HepG2 (cell line): ENCODE results near the gene GALNT18. TPM values are rescaled to one million over a fixed set of nuclear protein-coding genes. Genes with fewer than 3 reads are reported as not detected.

Experiments used
- ATAC-seq: fragments of 200-7000 bp; cut with Tn5 transposase; 3 replicates; pipeline ENCODE4 v1.9.1; 2020; ENCODE audit warnings: mild to moderate bottlenecking, moderate library complexity
- BruUV-seq: library from RNA; stranded (reverse); fragments of 400-500 nt; replicated peaks from 2 replicates; lab custom pipeline; 2021; lab: Mats Ljungman, UMichigan
- CTCF ChIA-PET: fragments of 300-600 bp; formaldehyde crosslinking; extraction: SDS; loops from one replicate; lab custom pipeline; 2021; ENCODE audit warnings: low total read pairs, inconsistent platforms, low intra/inter-chr PET ratio; lab: Yijun Ruan, JAX
- POLR2A ChIA-PET: fragments of 350-600 bp; sonication (Branson Sonifier 250); formaldehyde crosslinking; loops from one replicate; lab custom pipeline; 2020; ENCODE audit warnings: antibody characterized with exemption, inconsistent platforms; lab: Yijun Ruan, JAX
- DNase-seq: peaks from one replicate; pipeline ENCODE4 v3.0.0-alpha.2; 2015; ENCODE audit warnings: low spot score
- FAIRE-seq: peaks from 3 replicates; lab custom pipeline; 2011; peaks lifted over from hg19 to GRCh38; lab: Jason Lieb, UNC
- H2AFZ ChIP-seq: one replicate; pipeline ENCODE4 v1.6.1; 2011; ENCODE audit warnings: low read length, inconsistent platforms
- H3K27ac ChIP-seq: fragments of 300-600 bp; 3 replicates; pipeline ENCODE4 v1.8.0; 2011; ENCODE audit warnings: mixed run types, mild to moderate bottlenecking, mixed read lengths, low read length, inconsistent platforms; ENCODE audit not compliant: insufficient read depth; ENCODE audit errors: extremely low read length
- H3K27me3 ChIP-seq, 2 experiments: fragments of 200-600 bp in 1 of 2; 2 replicates in 1 of 2; 3 replicates in 1 of 2; pipeline versions ENCODE4 v1.6.0 to v1.8.0; 2011; ENCODE audit warnings: low read length in 2 of 2, mild to moderate bottlenecking in 2 of 2, moderate library complexity in 2 of 2, inconsistent platforms in 1 of 2; ENCODE audit not compliant: insufficient read depth in 2 of 2, control insufficient read depth in 1 of 2
- H3K36me3 ChIP-seq, 2 experiments: fragments of 200-600 bp in 1 of 2; replicated peaks in 1 of 2; 2 replicates in 1 of 2; 3 replicates in 1 of 2; pipeline versions ENCODE4 v1.5.1 to v1.8.0; 2011; ENCODE audit warnings: low read length in 2 of 2, inconsistent platforms in 1 of 2; ENCODE audit not compliant: insufficient read depth in 2 of 2, control insufficient read depth in 1 of 2
- H3K4me1 ChIP-seq: 2 replicates; pipeline ENCODE4 v1.5.1; 2012; ENCODE audit warnings: low read length, inconsistent platforms; ENCODE audit not compliant: insufficient read depth
- H3K4me2 ChIP-seq: 2 replicates; pipeline ENCODE4 v1.6.0; 2011; ENCODE audit warnings: low read depth, low read length, inconsistent platforms
- H3K4me3 ChIP-seq, 3 experiments: fragments of 200-600 bp in 1 of 3; sonication (generic), shearing (Covaris generic) in 1 of 3; replicated peaks in 1 of 3; 2 replicates each; pipeline ENCODE4 v1.5.1; 2011 to 2016; ENCODE audit warnings: low read length in 3 of 3, inconsistent platforms in 2 of 3, low read depth in 2 of 3, mild to moderate bottlenecking in 2 of 3, control low read depth in 1 of 3, mixed read lengths in 1 of 3; ENCODE audit not compliant: insufficient read depth in 1 of 3
- H3K79me2 ChIP-seq: one replicate; pipeline ENCODE4 v1.6.1; 2011; ENCODE audit warnings: low read length, inconsistent platforms; ENCODE audit not compliant: insufficient read depth
- H3K9ac ChIP-seq: 2 replicates; pipeline ENCODE4 v1.6.0; 2011; ENCODE audit warnings: mild to moderate bottlenecking, low read depth, low read length, inconsistent platforms; ENCODE audit not compliant: insufficient read depth
- H3K9me3 ChIP-seq: 2 replicates; pipeline ENCODE4 v1.5.1; 2012; ENCODE audit warnings: mild to moderate bottlenecking, low read length
- H4K20me1 ChIP-seq: 2 replicates; pipeline ENCODE4 v1.6.0; 2011; ENCODE audit warnings: inconsistent platforms, mild to moderate bottlenecking, low read length, moderate library complexity; ENCODE audit not compliant: insufficient read depth
- CENPBD1 ChIP-seq: sonication (generic); formaldehyde crosslinking; IDR thresholded peaks from 2 replicates; pipeline ENCODE4 v1.8.0; 2022; ENCODE audit warnings: missing genetic modification reagents, low read depth, mild to moderate bottlenecking, borderline replicate concordance
- HNF1A ChIP-seq, 2 experiments: sonication (generic) in 1 of 2; formaldehyde crosslinking in 1 of 2; IDR thresholded peaks; 2 replicates each; pipeline versions ENCODE4 v1.4.0 to v1.6.1; 2016 to 2020; ENCODE audit warnings: borderline replicate concordance in 1 of 2, low read depth in 1 of 2, mild to moderate bottlenecking in 1 of 2, missing genetic modification reagents in 1 of 2
- NFYB ChIP-seq: sonication (generic); formaldehyde crosslinking; IDR thresholded peaks from 2 replicates; pipeline ENCODE4 v1.4.0; 2020; ENCODE audit warnings: missing genetic modification reagents
- SPEN ChIP-seq: sonication (generic); formaldehyde crosslinking; IDR thresholded peaks from 2 replicates; pipeline ENCODE4 v1.5.1; 2020; ENCODE audit warnings: low read depth, mild to moderate bottlenecking, missing genetic modification reagents
- ZNF143 ChIP-seq: sonication (generic); formaldehyde crosslinking; IDR thresholded peaks from 2 replicates; pipeline ENCODE4 v1.4.0; 2020; ENCODE audit warnings: missing genetic modification reagents
- ZNF318 ChIP-seq: sonication (generic); formaldehyde crosslinking; IDR thresholded peaks from 2 replicates; pipeline ENCODE4 v1.4.0; 2020; ENCODE audit warnings: mild to moderate bottlenecking, missing genetic modification reagents
- ZNF34 ChIP-seq: sonication (generic); formaldehyde crosslinking; IDR thresholded peaks from 2 replicates; pipeline ENCODE4 v1.4.0; 2020; ENCODE audit warnings: mild to moderate bottlenecking, missing genetic modification reagents, borderline replicate concordance
- ZNF367 ChIP-seq: sonication (generic); formaldehyde crosslinking; IDR thresholded peaks from 2 replicates; pipeline ENCODE4 v1.4.0; 2020; ENCODE audit warnings: missing genetic modification reagents, borderline replicate concordance
- ZNF383 ChIP-seq: sonication (generic); formaldehyde crosslinking; IDR thresholded peaks from 2 replicates; pipeline ENCODE4 v1.4.0; 2020; ENCODE audit warnings: missing genetic modification reagents, mild to moderate bottlenecking, borderline replicate concordance
- ZNF496 ChIP-seq: sonication (generic); formaldehyde crosslinking; IDR thresholded peaks from 2 replicates; pipeline ENCODE4 v1.8.1; 2023; ENCODE audit warnings: mild to moderate bottlenecking, moderate library complexity, missing genetic modification reagents; ENCODE audit not compliant: insufficient replicate concordance
- ZNF556 ChIP-seq: sonication (generic); formaldehyde crosslinking; IDR thresholded peaks from 2 replicates; pipeline ENCODE4 v1.4.0; 2020; ENCODE audit warnings: mild to moderate bottlenecking, missing genetic modification reagents, borderline replicate concordance
- WGBS: methylation state at CpG from one replicate; pipeline ENCODE4 v1.1.6; 2017; ENCODE audit warnings: low lambda C conversion rate; 5-methylcytosine and 5-hydroxymethylcytosine counted together
- in situ Hi-C: cut with HindIII; loops from 2 replicates; pipeline ENCODE4 v1.10.0; 2017; ENCODE audit warnings: low pct_unique_long_range_greater_than_20kb; ENCODE audit not compliant: extremely low pct_ligation_motif_present
- intact Hi-C: fragments of 100-400 bp; cut with micrococcal nuclease; formaldehyde crosslinking; loops from one replicate; pipeline ENCODE4 v1.10.0; 2022; ENCODE audit not compliant: unreplicated experiment
- polyA plus RNA-seq, 8 experiments: library from polyadenylated mRNA; depleted of rRNA in 3 of 8; stranded (reverse) in 7 of 8; unstranded in 1 of 8; fragments of >200 nt; fragmentation: Illumina TruSeq in 4 of 8; extraction: Trizol in 4 of 8; gene quantifications; 2 replicates each; pipeline versions ENCODE4 v1.2.1 to v1.2.3, GENCODE V29; 2011 to 2016; ENCODE audit warnings: low read depth in 4 of 8, missing spikeins in 1 of 8, mixed read lengths in 1 of 8; ENCODE audit not compliant: insufficient read depth in 1 of 8
- total RNA-seq, 5 experiments: library from RNA; depleted of rRNA; stranded (reverse); fragments of >200 nt; fragmentation: Illumina TruSeq; extraction: Trizol; gene quantifications; 2 replicates each; pipeline ENCODE4 v1.2.3, GENCODE V29; 2016; ENCODE audit warnings: low read depth in 1 of 5

Gene GALNT18
- total and polyA plus RNA-seq, 2 of the 13 experiments (the other 11 are each of a cell fraction or from before 2014, with no cell fraction given), result 0.11 TPM; not detected in 1

- no TSS peak for BruUV-seq
Measured at GRCh38 chr11:11349870-11350337, 271.9 kb downstream of the GALNT18 start.

More at GRCh38 chr11:11349870-11350337, 271.9 kb downstream of the GALNT18 start:
- Histone ChIP-seq H2AFZ (no peak overlapping the region), H3K4me1 (no peaks in the 10 kb centered on the region), H3K79me2 (no peaks in the 10 kb centered on the region), H3K27ac (no peak overlapping the region), H3K27me3 (peaks cover 4 to 8% of the 10 kb centered on the region in 2 experiments; a peak in 3 of 5 replicates), H3K4me2 (no peak overlapping the region), H3K9me3 (no peaks in the 10 kb centered on the region), H3K9ac (no peak overlapping the region), H3K36me3 (no peaks in the 10 kb centered on the region), H4K20me1 (no peaks in the 10 kb centered on the region), H3K4me3 (no peak overlapping the region)
- 44% methylated on average over 1 of the region's 1 CpG for whole genome bisulfite sequencing
- FAIRE-seq (no peak), DNase-seq (no peak), ATAC-seq (no peak)
- CTCF ChIA-PET, result no interaction called here
- intact Hi-C loops (no loop called here), in situ Hi-C loops (no loop called here)
- TF ChIP-seq ZNF34 (CRISPR knock-in tag) (no peak), SPEN (no peak), ZNF143 (CRISPR knock-in tag) (no peak), CENPBD1 (CRISPR knock-in tag) (no peak), HNF1A (IDR thresholded peaks at IDR 0.05; ENCODE audit: low read depth) (no peak), HNF1A (CRISPR knock-in tag; IDR thresholded peaks at IDR 0.05; ENCODE audit: borderline replicate concordance) (no peak), ZNF556 (CRISPR knock-in tag) (no peak), ZNF367 (CRISPR knock-in tag) (no peak), ZNF318 (CRISPR knock-in tag) (no peak), NFYB (no peak), ZNF383 (CRISPR knock-in tag) (no peak), ZNF496 (CRISPR knock-in tag) (no peak)
- POLR2A ChIA-PET, result no interaction called here
